Gastroesophageal sphincter (tissue), 3 donors: ENCODE measurements around the gene RPS18.

Experiments
- CTCF ChIP-seq, 4 experiments: fragments of 200-600 bp in 2 of 4; fragments of 450-650 bp in 2 of 4; sonication (generic) in 1 of 4; IDR thresholded peaks; one replicate each; pipeline ENCODE4 v1.5.1; 2017 to 2019; ENCODE audit warnings: antibody characterized with exemption in 4 of 4, mild to moderate bottlenecking in 2 of 4, moderate library complexity in 2 of 4
- EP300 ChIP-seq: sonication (generic); formaldehyde crosslinking; IDR thresholded peaks from one replicate; pipeline ENCODE4 v1.6.1; 2017; ENCODE audit warnings: antibody characterized with exemption, mild to moderate bottlenecking
- POLR2A ChIP-seq, 2 donors: fragments of 450-650 bp; IDR thresholded peaks; one replicate each; pipeline ENCODE4 v1.6.1; 2017; ENCODE audit warnings: antibody characterized with exemption in 2 of 2, mild to moderate bottlenecking in 2 of 2, moderate library complexity in 1 of 2
- POLR2AphosphoS5 ChIP-seq: sonication (generic); formaldehyde crosslinking; IDR thresholded peaks from one replicate; pipeline ENCODE4 v1.6.1; 2017; ENCODE audit warnings: antibody characterized with exemption

- TF ChIP-seq CTCF (IDR thresholded peaks at IDR 0.05) (no peak), POLR2A (IDR thresholded peaks at IDR 0.05) (no peak), POLR2AphosphoS5 (no peak), EP300 (no peak)
Measured at GRCh38 chr6:33273129-33273923, 1.5 kb downstream of the RPS18 start.
